Stomach smooth muscle (tissue), 2 donors: ENCODE data around the gene TMEM116.
"Not testable (repeated sequence)": the region's sequence is repeated elsewhere in the genome, so short reads cannot be mapped to it uniquely, and the experiment has no call there.

Experiments
- H3K27ac ChIP-seq: one replicate; pipeline ENCODE4 v1.7.0; 2013; ENCODE audit warnings: mild to moderate bottlenecking, low read length, inconsistent platforms
- H3K27me3 ChIP-seq, 2 donors: one replicate each; pipeline ENCODE4 v1.7.0; 2013; ENCODE audit warnings: low read length in 2 of 2; ENCODE audit not compliant: insufficient read depth in 2 of 2, control insufficient read depth in 1 of 2
- H3K36me3 ChIP-seq, 2 donors: one replicate each; pipeline ENCODE4 v1.7.0; 2013; ENCODE audit warnings: low read length in 2 of 2; ENCODE audit not compliant: control insufficient read depth in 2 of 2, insufficient read depth in 2 of 2
- H3K4me1 ChIP-seq: one replicate; pipeline ENCODE4 v1.7.0; 2013; ENCODE audit warnings: low read length; ENCODE audit not compliant: control insufficient read depth, insufficient read depth
- H3K4me3 ChIP-seq, 2 donors: one replicate each; pipeline ENCODE4 v1.7.0; 2013; ENCODE audit warnings: low read length in 2 of 2
- H3K9ac ChIP-seq, 2 donors: one replicate each; pipeline ENCODE4 v1.7.0; 2013; ENCODE audit warnings: low read length in 2 of 2, mild to moderate bottlenecking in 1 of 2
- H3K9me3 ChIP-seq, 2 donors: one replicate each; pipeline ENCODE4 v1.7.0; 2013; ENCODE audit warnings: low read length in 2 of 2; ENCODE audit not compliant: control insufficient read depth in 2 of 2
- donor health status: healthy.
- donor health status: Pancreatic carcinoma.

Gene TMEM116

GRCh38 chr12:112009596-112009995, 3.4 kb downstream of the TMEM116 start:
- H3K27ac ChIP-seq, H3K27me3 ChIP-seq, H3K4me3 ChIP-seq, H3K36me3 ChIP-seq, H3K9me3 ChIP-seq, H3K9ac ChIP-seq: not testable (repeated sequence)
- peaks cover 15% of the 10 kb centered on the region for H3K4me1 ChIP-seq

GRCh38 chr12:112008918-112009317, 4.0 kb downstream of the TMEM116 start:
- Histone ChIP-seq H3K36me3 (peaks cover 0 to 2% of the 10 kb centered on the region in 2 donors), H3K9me3 (no peaks in the 10 kb centered on the region), H3K27me3 (no peaks in the 10 kb centered on the region), H3K9ac (no peak overlapping the region), H3K4me1 (peaks cover 9% of the 10 kb centered on the region), H3K27ac (no peak overlapping the region), H3K4me3 (no peak overlapping the region)

- Histone ChIP-seq H3K4me3 (no peak overlapping the region), H3K27ac (no peak overlapping the region), H3K27me3 (no peaks in the 10 kb centered on the region), H3K9me3 (no peaks in the 10 kb centered on the region), H3K36me3 (peaks cover 0 to 2% of the 10 kb centered on the region in 2 donors), H3K9ac (no peak overlapping the region), H3K4me1 (peaks cover 6% of the 10 kb centered on the region)
Observed at GRCh38 chr12:112007945-112008344, 5.0 kb downstream of the TMEM116 start.

GRCh38 chr12:112005419-112006395, 7.3 kb downstream of the TMEM116 start:
- Histone ChIP-seq H3K9me3 (no peaks in the 10 kb centered on the region), H3K27ac (no peak overlapping the region), H3K4me3 (no peak overlapping the region), H3K9ac (peak overlapping the region in 1 of 2 donors; percentile 15), H3K27me3 (no peaks in the 10 kb centered on the region), H3K4me1 (no peaks in the 10 kb centered on the region), H3K36me3 (peaks cover 0 to 2% of the 10 kb centered on the region in 2 donors)

GRCh38 chr12:112004041-112004440, 8.9 kb downstream of the TMEM116 start:
- Histone ChIP-seq H3K4me3 (no peak overlapping the region), H3K36me3 (no peaks in the 10 kb centered on the region), H3K9ac (no peak overlapping the region), H3K27me3 (no peaks in the 10 kb centered on the region), H3K9me3 (no peaks in the 10 kb centered on the region), H3K4me1 (no peaks in the 10 kb centered on the region), H3K27ac (no peak overlapping the region)

- Histone ChIP-seq H3K27ac (no peak overlapping the region), H3K27me3 (no peaks in the 10 kb centered on the region), H3K9ac (no peak overlapping the region), H3K4me3 (no peak overlapping the region), H3K4me1 (no peaks in the 10 kb centered on the region), H3K9me3 (no peaks in the 10 kb centered on the region), H3K36me3 (no peaks in the 10 kb centered on the region)
Observed at GRCh38 chr12:112001576-112001975, 11.4 kb downstream of the TMEM116 start.

GRCh38 chr12:112000820-112001219, 12.1 kb downstream of the TMEM116 start:
- Histone ChIP-seq H3K9ac (no peak overlapping the region), H3K9me3 (no peaks in the 10 kb centered on the region), H3K36me3 (no peaks in the 10 kb centered on the region), H3K27me3 (no peaks in the 10 kb centered on the region), H3K4me3 (no peak overlapping the region), H3K4me1 (no peaks in the 10 kb centered on the region), H3K27ac (no peak overlapping the region)

- not testable (repeated sequence) for H3K4me1 ChIP-seq, H3K4me3 ChIP-seq, H3K9ac ChIP-seq, H3K9me3 ChIP-seq, H3K36me3 ChIP-seq, H3K27ac ChIP-seq, H3K27me3 ChIP-seq
Observed at GRCh38 chr12:111999129-111999528, 13.8 kb downstream of the TMEM116 start.

GRCh38 chr12:111998015-111998414, 14.9 kb downstream of the TMEM116 start:
- no peak overlapping the region for H3K4me3 ChIP-seq
- H3K36me3 ChIP-seq = no peaks in the 10 kb centered on the region
- no peak overlapping the region for H3K27ac ChIP-seq
- no peaks in the 10 kb centered on the region for H3K9me3 ChIP-seq
- no peaks in the 10 kb centered on the region for H3K4me1 ChIP-seq
- H3K9ac ChIP-seq = no peak overlapping the region
- H3K27me3 ChIP-seq = no peaks in the 10 kb centered on the region

- Histone ChIP-seq H3K9me3 (no peaks in the 10 kb centered on the region), H3K9ac (no peak overlapping the region), H3K27ac (no peak overlapping the region), H3K4me1 (no peaks in the 10 kb centered on the region), H3K4me3 (no peak overlapping the region), H3K27me3 (no peaks in the 10 kb centered on the region), H3K36me3 (no peaks in the 10 kb centered on the region)
Observed at GRCh38 chr12:111997300-111997699, 15.7 kb downstream of the TMEM116 start.

GRCh38 chr12:111995782-111996480, 17.0 kb downstream of the TMEM116 start:
- H3K9me3 ChIP-seq = no peaks in the 10 kb centered on the region
- no peaks in the 10 kb centered on the region for H3K36me3 ChIP-seq
- no peak overlapping the region for H3K27ac ChIP-seq
- no peaks in the 10 kb centered on the region for H3K4me1 ChIP-seq
- no peaks in the 10 kb centered on the region for H3K27me3 ChIP-seq
- H3K4me3 ChIP-seq = no peak overlapping the region
- H3K9ac ChIP-seq = no peak overlapping the region
